RWPE1 (cell line): ENCODE data around the gene MVB12A.

ENCODE experiments used
- CTCF ChIA-PET: fragments of 350-600 bp; sonication (Branson Sonifier 250); formaldehyde crosslinking; extraction: SDS; loops from one replicate; lab custom pipeline; 2021; lab: Yijun Ruan, JAX
- POLR2A ChIA-PET: fragments of 400-600 bp; formaldehyde crosslinking; extraction: SDS; loops from one replicate; lab custom pipeline; 2020; ENCODE audit warnings: antibody characterized with exemption; ENCODE audit not compliant: low non-redundant PET; lab: Yijun Ruan, JAX
- DNase-seq: peaks from one replicate; pipeline ENCODE4 v3.0.0; 2012; ENCODE audit warnings: low spot score
- H3K27ac ChIP-seq: fragments of 450-650 bp; 2 replicates; pipeline ENCODE4 v1.5.1; 2017
- TF ChIP-seq, protein P1 (sequence below): fragments of 450-650 bp; conservative IDR thresholded peaks from 2 replicates; pipeline ENCODE4 v1.5.1; 2017; ENCODE audit warnings: low read depth, mild to moderate bottlenecking

The MVB12A gene

DNA sequence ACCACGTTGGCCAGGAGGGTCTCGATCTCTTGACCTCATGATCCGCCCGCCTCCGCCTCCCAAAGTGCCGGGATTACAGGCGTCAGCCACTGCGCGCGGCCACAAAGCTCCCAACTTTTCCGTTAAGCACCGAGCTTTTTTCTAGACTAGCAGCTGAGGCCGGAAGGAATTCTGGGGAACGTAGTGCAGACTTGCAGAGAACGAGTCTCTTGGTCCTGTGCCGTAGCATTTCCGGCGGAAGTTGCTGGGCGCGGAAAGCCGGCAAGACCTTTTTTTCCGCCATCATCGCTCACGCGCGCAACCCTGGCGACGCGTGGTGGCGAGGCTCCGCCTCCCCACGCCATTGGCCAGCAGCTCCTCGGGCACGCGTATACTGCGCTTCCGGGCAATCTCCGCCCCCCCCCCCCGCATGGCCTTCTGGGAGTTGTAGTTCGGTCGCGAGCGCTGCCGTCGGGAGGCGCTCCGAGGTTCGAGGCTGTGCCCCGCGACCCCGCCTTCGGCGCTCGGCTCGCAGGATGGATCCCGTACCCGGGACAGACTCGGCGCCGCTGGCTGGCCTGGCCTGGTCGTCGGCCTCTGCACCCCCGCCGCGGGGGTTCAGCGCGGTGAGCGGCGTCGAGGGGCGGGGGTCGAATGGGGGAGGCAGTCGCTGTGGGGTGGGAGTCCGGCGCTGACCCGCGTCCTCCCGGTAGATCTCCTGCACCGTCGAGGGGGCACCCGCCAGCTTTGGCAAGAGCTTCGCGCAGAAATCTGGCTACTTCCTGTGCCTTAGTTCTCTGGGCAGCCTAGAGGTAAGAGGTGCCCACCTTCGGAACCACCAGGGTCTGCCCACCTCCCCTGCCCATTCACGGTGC is at the start of gene MVB12A:
Gene MVB12A, plus strand, starts transcription at position 427 of the 854 bp plus-strand sequence. Its CDS starts 89 bp downstream, at position 516.
- POLR2A ChIA-PET = interaction anchor here (0.5 to 0.7 kb wide), 8 partner anchors 13 to 742 kb away, joined by 3 to 13 read pairs (median 4); partner anchors contain the start of gene BST2
- peak; percentile 98 for DNase-seq
- CTCF ChIA-PET = interaction anchor here (0.6 to 1.2 kb wide), 5 partner anchors 9 to 211 kb away, joined by 3 to 5 read pairs (median 3); no protein-coding TSS in a partner anchor
- peak within 1 kb of the TSS; percentile 87 for H3K27ac ChIP-seq
- TF ChIP-seq, protein P1, sequence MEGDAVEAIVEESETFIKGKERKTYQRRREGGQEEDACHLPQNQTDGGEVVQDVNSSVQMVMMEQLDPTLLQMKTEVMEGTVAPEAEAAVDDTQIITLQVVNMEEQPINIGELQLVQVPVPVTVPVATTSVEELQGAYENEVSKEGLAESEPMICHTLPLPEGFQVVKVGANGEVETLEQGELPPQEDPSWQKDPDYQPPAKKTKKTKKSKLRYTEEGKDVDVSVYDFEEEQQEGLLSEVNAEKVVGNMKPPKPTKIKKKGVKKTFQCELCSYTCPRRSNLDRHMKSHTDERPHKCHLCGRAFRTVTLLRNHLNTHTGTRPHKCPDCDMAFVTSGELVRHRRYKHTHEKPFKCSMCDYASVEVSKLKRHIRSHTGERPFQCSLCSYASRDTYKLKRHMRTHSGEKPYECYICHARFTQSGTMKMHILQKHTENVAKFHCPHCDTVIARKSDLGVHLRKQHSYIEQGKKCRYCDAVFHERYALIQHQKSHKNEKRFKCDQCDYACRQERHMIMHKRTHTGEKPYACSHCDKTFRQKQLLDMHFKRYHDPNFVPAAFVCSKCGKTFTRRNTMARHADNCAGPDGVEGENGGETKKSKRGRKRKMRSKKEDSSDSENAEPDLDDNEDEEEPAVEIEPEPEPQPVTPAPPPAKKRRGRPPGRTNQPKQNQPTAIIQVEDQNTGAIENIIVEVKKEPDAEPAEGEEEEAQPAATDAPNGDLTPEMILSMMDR = no peak

GRCh38 chr19:17376935-17377600 is 42.8 kb upstream of the MVB12A start, which contains the start of gene PLVAP:
TSS of gene PLVAP (minus strand) at chr19:17377342. CDS start at chr19:17377288, 54 bp downstream.
- H3K27ac ChIP-seq = no peak within 1 kb of the TSS
- ChIA-PET POLR2A (no interaction called here), CTCF (no interaction called here)
- no peak for DNase-seq
- TF ChIP-seq, protein P1 = no peak

DNA sequence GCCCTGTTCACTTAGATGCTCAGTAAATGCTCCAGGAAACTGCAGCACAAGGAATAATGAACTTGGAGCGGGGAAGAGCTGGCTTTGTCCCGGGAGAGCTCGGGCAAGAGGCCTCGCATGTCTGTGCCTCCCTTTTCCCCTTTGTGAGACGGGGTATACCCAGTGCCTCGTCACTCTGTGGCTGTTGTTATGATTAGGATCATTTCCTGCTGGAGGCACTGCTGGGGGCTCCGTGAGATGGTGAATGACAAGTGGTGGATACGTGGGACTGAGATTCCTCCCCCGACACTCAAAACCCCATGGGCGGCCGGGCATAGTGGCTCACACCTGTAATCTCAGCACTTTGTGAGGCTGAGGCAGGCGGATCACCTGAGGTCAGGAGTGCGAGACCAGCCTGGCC is 41.6 kb upstream of the MVB12A start:
- TF ChIP-seq, protein P1 = no peak
- ChIA-PET POLR2A (no interaction called here), CTCF (no interaction called here)
- no peak for DNase-seq
- no peak overlapping the region for H3K27ac ChIP-seq

DNA sequence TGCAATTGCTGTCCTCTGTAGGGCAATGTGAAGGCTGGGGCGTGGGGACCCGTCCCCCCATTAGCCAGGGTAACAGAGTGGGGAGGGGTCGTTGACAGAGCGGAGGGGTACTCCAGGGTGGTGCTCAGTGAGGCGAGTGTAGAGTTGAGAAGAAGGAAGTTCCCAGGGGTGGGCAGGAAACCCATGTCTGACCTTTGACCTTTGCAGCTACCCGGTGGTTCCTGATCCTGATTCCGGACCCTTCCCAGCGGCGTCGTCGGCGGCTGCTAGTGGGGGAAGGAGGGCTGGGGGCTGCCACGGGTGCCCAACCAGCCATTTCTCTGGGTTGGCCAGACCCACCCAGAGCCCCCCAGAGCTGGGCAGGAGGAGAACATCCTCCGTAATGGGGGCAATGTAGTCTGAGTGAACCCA is 40.6 kb upstream of the MVB12A start:
- CTCF ChIA-PET = no interaction called here
- TF ChIP-seq, protein P1 = no peak
- POLR2A ChIA-PET = no interaction called here
- no peak for DNase-seq
- no peak overlapping the region for H3K27ac ChIP-seq

DNA sequence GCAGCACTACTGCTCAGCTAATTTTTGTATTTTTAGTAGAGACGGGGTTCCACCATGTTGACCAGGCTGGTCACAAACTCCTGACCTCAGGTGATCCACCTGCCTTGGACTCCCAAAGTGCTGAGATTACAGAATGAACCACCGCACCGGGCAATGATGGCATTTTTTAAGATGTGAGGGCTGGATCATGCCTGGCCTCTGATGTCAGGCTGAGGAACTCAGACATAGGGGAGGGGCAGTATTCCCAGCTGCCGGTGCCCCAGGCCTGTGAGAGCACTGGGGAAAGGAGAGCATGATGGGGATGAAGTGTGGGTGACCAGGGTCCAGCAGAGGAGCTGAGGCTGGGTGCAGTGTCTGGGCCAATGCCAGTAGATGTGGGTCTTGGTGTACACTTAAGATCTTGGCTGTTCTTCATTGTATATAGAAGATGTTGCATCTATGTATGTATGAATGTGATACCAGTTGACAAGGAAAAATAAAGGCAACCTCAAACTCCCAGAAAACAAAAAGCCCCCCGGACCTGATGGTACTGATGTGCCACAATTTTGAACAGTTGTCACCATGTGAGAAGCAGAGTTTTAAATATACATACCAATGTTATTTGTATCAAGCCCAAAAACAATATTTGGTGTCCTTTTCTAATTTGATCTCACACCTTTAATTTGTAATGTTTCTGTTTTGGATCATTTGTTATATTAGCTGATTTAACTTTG is 39.3 kb upstream of the MVB12A start:
- H3K27ac ChIP-seq = no peak overlapping the region
- TF ChIP-seq, protein P1 = no peak
- POLR2A ChIA-PET = no interaction called here
- DNase-seq = no peak
- CTCF ChIA-PET = interaction anchor here (0.6 to 1.1 kb wide), 2 partner anchors 14 to 59 kb away, joined by 3 read pairs; no protein-coding TSS in a partner anchor
